Duodenal mucosa (tissue), 2 donors: ENCODE data around the gene BHMT2.

ENCODE experiments used
- H3K27ac ChIP-seq: one replicate; pipeline ENCODE4 v1.7.0; 2013; ENCODE audit warnings: low read depth, low read length
- H3K27me3 ChIP-seq, 2 donors: one replicate each; pipeline ENCODE4 v1.7.0; 2013; ENCODE audit warnings: low read length in 2 of 2, control low read depth in 1 of 2; ENCODE audit not compliant: insufficient read depth in 2 of 2, control insufficient read depth in 1 of 2
- H3K36me3 ChIP-seq, 2 donors: one replicate each; pipeline ENCODE4 v1.7.0; 2013; ENCODE audit warnings: low read length in 2 of 2, control low read depth in 1 of 2; ENCODE audit not compliant: insufficient read depth in 2 of 2, control insufficient read depth in 1 of 2
- H3K4me1 ChIP-seq, 2 donors: one replicate each; pipeline ENCODE4 v1.7.0; 2013; ENCODE audit warnings: low read length in 2 of 2, control low read depth in 1 of 2; ENCODE audit not compliant: insufficient read depth in 2 of 2, control insufficient read depth in 1 of 2
- H3K4me3 ChIP-seq, 2 donors: one replicate each; pipeline ENCODE4 v1.7.0; 2013; ENCODE audit warnings: low read length in 2 of 2, low read depth in 1 of 2
- H3K9ac ChIP-seq, 2 donors: one replicate each; pipeline ENCODE4 v1.7.0; 2013; ENCODE audit warnings: low read length in 2 of 2, low read depth in 1 of 2
- H3K9me3 ChIP-seq, 2 donors: one replicate each; pipeline ENCODE4 v1.7.0; 2013; ENCODE audit warnings: low read length in 2 of 2, control low read depth in 1 of 2; ENCODE audit not compliant: control insufficient read depth in 1 of 2

BHMT2 gene

GRCh38 chr5:79032031-79032695, 37.4 kb upstream of the BHMT2 start:
- H3K4me1 ChIP-seq, result no peaks in the 10 kb centered on the region
- H3K9ac ChIP-seq, result no peak overlapping the region
- no peaks in the 10 kb centered on the region for H3K36me3 ChIP-seq

GRCh38 chr5:79032782-79033181, 36.8 kb upstream of the BHMT2 start:
- Histone ChIP-seq H3K9me3 (peaks cover 0 to 6% of the 10 kb centered on the region in 2 donors), H3K36me3 (no peaks in the 10 kb centered on the region), H3K4me1 (no peaks in the 10 kb centered on the region), H3K9ac (no peak overlapping the region), H3K4me3 (no peak overlapping the region), H3K27me3 (no peaks in the 10 kb centered on the region), H3K27ac (no peak overlapping the region)

More at GRCh38 chr5:79032031-79032695, 37.4 kb upstream of the BHMT2 start:
- H3K4me3 ChIP-seq, result no peak overlapping the region
- H3K9me3 ChIP-seq, result peaks cover 0 to 6% of the 10 kb centered on the region in 2 donors
- peaks cover 0 to 3% of the 10 kb centered on the region in 2 donors for H3K27me3 ChIP-seq
- H3K27ac ChIP-seq, result no peak overlapping the region

GRCh38 chr5:79035237-79035636, 34.3 kb upstream of the BHMT2 start:
- no peak overlapping the region for H3K27ac ChIP-seq
- no peaks in the 10 kb centered on the region for H3K27me3 ChIP-seq

GRCh38 chr5:79036769-79037168, 32.8 kb upstream of the BHMT2 start:
- peaks cover 0 to 6% of the 10 kb centered on the region in 2 donors for H3K9me3 ChIP-seq
- H3K27me3 ChIP-seq, result no peaks in the 10 kb centered on the region
- H3K4me1 ChIP-seq, result no peaks in the 10 kb centered on the region
- H3K9ac ChIP-seq, result no peak overlapping the region
- no peak overlapping the region for H3K27ac ChIP-seq
- no peaks in the 10 kb centered on the region for H3K36me3 ChIP-seq
- H3K4me3 ChIP-seq, result no peak overlapping the region

More at GRCh38 chr5:79035237-79035636, 34.3 kb upstream of the BHMT2 start:
- H3K4me1 ChIP-seq, result no peaks in the 10 kb centered on the region
- H3K4me3 ChIP-seq, result no peak overlapping the region
- peaks cover 0 to 6% of the 10 kb centered on the region in 2 donors for H3K9me3 ChIP-seq
- H3K9ac ChIP-seq, result no peak overlapping the region
- no peaks in the 10 kb centered on the region for H3K36me3 ChIP-seq

DNA sequence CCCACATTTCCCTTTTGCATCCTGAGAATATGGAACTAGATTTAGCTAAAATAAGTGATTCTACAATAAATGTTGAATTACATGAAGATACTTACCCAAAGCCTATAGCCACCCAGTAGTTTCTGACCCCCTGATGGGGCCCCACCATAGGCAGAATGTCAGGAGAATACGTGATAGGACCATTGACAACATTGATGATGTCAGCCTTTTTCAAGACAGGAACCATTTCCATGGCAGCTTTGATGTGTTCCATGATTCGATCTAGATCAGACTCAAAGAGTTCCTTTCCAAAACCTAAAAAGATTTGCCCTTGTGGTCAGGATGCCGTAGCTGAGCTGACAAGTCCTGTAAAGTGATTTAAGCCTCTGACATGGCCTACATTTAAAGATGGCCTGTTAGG, 27.4 kb upstream of the BHMT2 start:
- no peaks in the 10 kb centered on the region for H3K4me1 ChIP-seq
- no peaks in the 10 kb centered on the region for H3K36me3 ChIP-seq
- H3K27ac ChIP-seq, result no peak overlapping the region
- no peak overlapping the region for H3K9ac ChIP-seq
- H3K9me3 ChIP-seq, result peaks cover 0 to under 1% of the 10 kb centered on the region in 2 donors
- no peaks in the 10 kb centered on the region for H3K27me3 ChIP-seq
- H3K4me3 ChIP-seq, result no peak overlapping the region

- no peaks in the 10 kb centered on the region for H3K36me3 ChIP-seq
- H3K4me3 ChIP-seq, result no peak overlapping the region
- H3K9ac ChIP-seq, result no peak overlapping the region
- H3K4me1 ChIP-seq, result no peaks in the 10 kb centered on the region
- H3K27ac ChIP-seq, result no peak overlapping the region
- no peaks in the 10 kb centered on the region for H3K27me3 ChIP-seq
- H3K9me3 ChIP-seq, result no peaks in the 10 kb centered on the region
Measured at GRCh38 chr5:79047199-79047598, 22.4 kb upstream of the BHMT2 start.

DNA sequence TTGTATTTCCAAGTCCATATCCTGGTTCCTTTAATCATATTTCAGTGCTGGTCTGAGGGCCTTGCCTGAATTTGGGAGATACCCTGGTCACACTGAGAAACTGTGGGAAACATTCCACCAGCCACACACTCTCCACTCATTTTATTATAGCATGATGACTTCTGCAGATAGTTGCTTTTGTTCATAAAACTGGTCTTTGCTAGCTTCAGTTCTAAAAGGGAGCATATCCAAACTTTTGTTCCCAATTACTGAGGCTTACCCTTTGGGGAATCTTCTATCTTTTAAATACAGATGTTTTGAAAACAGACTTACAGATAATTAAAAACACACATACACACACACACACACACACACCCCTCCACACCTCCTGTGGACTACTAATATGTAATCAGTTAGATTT, 21.1 kb upstream of the BHMT2 start:
- Histone ChIP-seq H3K36me3 (no peaks in the 10 kb centered on the region), H3K27ac (no peak overlapping the region), H3K4me1 (no peaks in the 10 kb centered on the region), H3K4me3 (no peak overlapping the region), H3K27me3 (no peaks in the 10 kb centered on the region), H3K9ac (no peak overlapping the region), H3K9me3 (no peaks in the 10 kb centered on the region)

GRCh38 chr5:79050498-79050897, 19.1 kb upstream of the BHMT2 start:
- no peaks in the 10 kb centered on the region for H3K36me3 ChIP-seq
- no peaks in the 10 kb centered on the region for H3K27me3 ChIP-seq
- H3K4me3 ChIP-seq, result no peak overlapping the region
- H3K9me3 ChIP-seq, result no peaks in the 10 kb centered on the region
- H3K27ac ChIP-seq, result no peak overlapping the region
- no peak overlapping the region for H3K9ac ChIP-seq
- no peaks in the 10 kb centered on the region for H3K4me1 ChIP-seq

GRCh38 chr5:79053321-79053720, 16.2 kb upstream of the BHMT2 start:
- Histone ChIP-seq H3K4me3 (no peak overlapping the region), H3K9me3 (no peaks in the 10 kb centered on the region), H3K36me3 (no peaks in the 10 kb centered on the region), H3K27me3 (no peaks in the 10 kb centered on the region), H3K9ac (no peak overlapping the region), H3K27ac (no peak overlapping the region), H3K4me1 (no peaks in the 10 kb centered on the region)

DNA sequence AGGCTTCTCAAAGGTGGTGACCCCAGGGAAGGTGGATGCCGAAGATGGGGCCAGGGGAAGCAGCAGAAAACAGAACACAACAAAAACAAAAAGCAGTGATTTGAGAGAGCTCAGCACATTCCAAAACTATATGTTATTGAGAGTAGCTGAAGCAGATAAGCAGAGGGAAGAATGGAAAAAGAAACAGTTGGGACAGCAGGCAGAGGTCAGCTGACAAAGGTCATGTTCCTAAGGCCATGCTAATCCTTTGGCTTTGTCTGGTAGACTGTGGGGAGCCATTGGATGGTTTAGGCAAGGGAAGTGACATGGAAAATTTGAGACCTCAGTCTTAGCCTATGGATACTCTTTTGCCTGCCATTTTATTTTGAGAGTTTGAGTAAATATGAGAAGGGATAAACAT, 14.6 kb upstream of the BHMT2 start:
- Histone ChIP-seq H3K4me1 (no peaks in the 10 kb centered on the region), H3K9ac (no peak overlapping the region), H3K4me3 (no peak overlapping the region), H3K9me3 (no peaks in the 10 kb centered on the region), H3K27me3 (no peaks in the 10 kb centered on the region), H3K36me3 (no peaks in the 10 kb centered on the region), H3K27ac (no peak overlapping the region)
